Esophagus squamous epithelium (tissue), 5 donors: ENCODE measurements around the gene NR6A1. TPM values are rescaled to one million over a fixed set of nuclear protein-coding genes. Genes with fewer than 3 reads are reported as not detected.

Experiments
- DNase-seq: peaks from one replicate; lab custom pipeline; 2025; lab: John Stamatoyannopoulos, UW
- H3K27ac ChIP-seq, 4 donors: fragments of 200-600 bp; sonication (generic); one replicate each; pipeline ENCODE4 v1.5.1; 2016 to 2019; ENCODE audit warnings: mild to moderate bottlenecking in 1 of 4
- H3K27me3 ChIP-seq, 4 donors: fragments of 200-600 bp; sonication (generic); 1 replicate in 3 of 4; 2 replicates in 1 of 4; pipeline versions ENCODE4 v1.5.1 to v1.6.0; 2017 to 2021; ENCODE audit warnings: antibody characterized with exemption in 1 of 4
- H3K36me3 ChIP-seq, 3 donors: fragments of 200-600 bp; sonication (generic); one replicate each; pipeline ENCODE4 v1.5.1; 2016 to 2019
- H3K4me1 ChIP-seq, 3 donors: fragments of 200-600 bp; sonication (generic); one replicate each; pipeline ENCODE4 v1.5.1; 2017 to 2019
- H3K4me3 ChIP-seq, 4 donors: fragments of 200-600 bp; sonication (generic); 1 replicate in 3 of 4; 2 replicates in 1 of 4; pipeline ENCODE4 v1.5.1; 2016 to 2019; ENCODE audit warnings: mild to moderate bottlenecking in 2 of 4, moderate library complexity in 1 of 4
- H3K9me3 ChIP-seq, 3 donors: fragments of 200-600 bp; sonication (generic); one replicate each; pipeline ENCODE4 v1.5.1; 2016 to 2019
- POLR2A ChIP-seq, 4 donors: fragments of 450-650 bp; IDR thresholded peaks; one replicate each; pipeline ENCODE4 v1.6.1; 2017; ENCODE audit warnings: antibody characterized with exemption in 4 of 4, mild to moderate bottlenecking in 4 of 4, moderate library complexity in 3 of 4
- WGBS, 2 donors: methylation state at CpG; one replicate each; pipeline ENCODE4 v1.1.5; 2018; 5-methylcytosine and 5-hydroxymethylcytosine counted together
- intact Hi-C: fragments of 100-400 bp; cut with DNase I; formaldehyde crosslinking; loops from one replicate; pipeline ENCODE4 v1.15.0; 2022
- total RNA-seq, 4 donors: library from RNA; depleted of rRNA; stranded (reverse); fragments of >200 nt; gene quantifications; one replicate each; pipeline ENCODE4 v1.1.0, GENCODE V29; 2016
- TF ChIP-seq, protein P1 (sequence below), 6 experiments: fragments of 450-650 bp in 4 of 6; fragments of 200-600 bp in 2 of 6; sonication (generic) in 2 of 6; IDR thresholded peaks; one replicate each; pipeline ENCODE4 v1.5.1; 2016 to 2019; ENCODE audit warnings: antibody characterized with exemption in 6 of 6, mild to moderate bottlenecking in 4 of 6, moderate library complexity in 4 of 6
- donor health status: DM: yes; HTN: yes; CAD: no.

NR6A1 gene
- total RNA-seq, 4 donors from 2014 or later = 1.9 to 4.0 (median 2.7) TPM

DNA sequence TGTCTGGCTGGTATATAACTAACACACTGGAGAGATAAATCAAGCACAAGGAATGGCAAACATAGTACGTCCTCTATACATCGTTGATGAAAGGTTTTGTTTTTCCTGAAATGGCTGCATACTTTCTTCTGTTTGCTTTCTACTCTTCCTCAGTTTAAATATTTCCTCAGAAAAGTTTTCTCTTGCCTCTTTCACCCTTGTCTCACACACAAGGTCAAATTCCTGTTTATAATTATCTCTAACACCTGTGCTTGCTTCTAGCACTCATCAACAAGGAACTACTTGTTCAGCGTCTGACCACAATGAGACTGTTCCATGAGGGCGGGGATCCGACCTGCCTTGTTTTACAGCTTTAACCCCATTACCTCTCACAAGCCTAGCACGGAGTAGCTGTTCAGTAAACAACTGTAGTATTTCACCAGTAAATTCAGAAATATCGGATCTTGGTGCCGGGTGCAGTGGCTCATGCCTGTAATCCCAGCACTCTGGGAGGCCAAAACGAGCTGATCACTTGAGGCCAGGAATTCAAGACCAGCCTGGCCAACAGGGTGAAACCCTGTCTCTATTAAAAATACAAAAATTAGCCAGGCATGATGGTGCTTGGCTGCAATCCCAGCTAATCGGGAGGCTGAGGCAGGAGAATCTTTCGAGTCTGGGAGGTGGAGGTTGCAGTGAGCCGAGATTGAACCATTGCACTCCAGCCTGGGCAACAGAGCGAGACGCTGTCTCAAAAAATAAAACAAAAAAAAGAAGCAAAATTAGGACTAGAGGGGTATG is 37.0 kb downstream of the NR6A1 start:
- TF ChIP-seq, protein P1, sequence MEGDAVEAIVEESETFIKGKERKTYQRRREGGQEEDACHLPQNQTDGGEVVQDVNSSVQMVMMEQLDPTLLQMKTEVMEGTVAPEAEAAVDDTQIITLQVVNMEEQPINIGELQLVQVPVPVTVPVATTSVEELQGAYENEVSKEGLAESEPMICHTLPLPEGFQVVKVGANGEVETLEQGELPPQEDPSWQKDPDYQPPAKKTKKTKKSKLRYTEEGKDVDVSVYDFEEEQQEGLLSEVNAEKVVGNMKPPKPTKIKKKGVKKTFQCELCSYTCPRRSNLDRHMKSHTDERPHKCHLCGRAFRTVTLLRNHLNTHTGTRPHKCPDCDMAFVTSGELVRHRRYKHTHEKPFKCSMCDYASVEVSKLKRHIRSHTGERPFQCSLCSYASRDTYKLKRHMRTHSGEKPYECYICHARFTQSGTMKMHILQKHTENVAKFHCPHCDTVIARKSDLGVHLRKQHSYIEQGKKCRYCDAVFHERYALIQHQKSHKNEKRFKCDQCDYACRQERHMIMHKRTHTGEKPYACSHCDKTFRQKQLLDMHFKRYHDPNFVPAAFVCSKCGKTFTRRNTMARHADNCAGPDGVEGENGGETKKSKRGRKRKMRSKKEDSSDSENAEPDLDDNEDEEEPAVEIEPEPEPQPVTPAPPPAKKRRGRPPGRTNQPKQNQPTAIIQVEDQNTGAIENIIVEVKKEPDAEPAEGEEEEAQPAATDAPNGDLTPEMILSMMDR (IDR thresholded peaks at IDR 0.05) = no peak
- no peak for TF ChIP-seq POLR2A (IDR thresholded peaks at IDR 0.05)
- peaks cover 6 to 24% (median 11%) of the 10 kb centered on the region in 3 donors for H3K4me1 ChIP-seq
- intact Hi-C loops = no loop called here
- no peaks in the 10 kb centered on the region for H3K9me3 ChIP-seq
- no peak overlapping the region for H3K4me3 ChIP-seq
- H3K36me3 ChIP-seq = no peaks in the 10 kb centered on the region
- H3K27ac ChIP-seq = peak overlapping the region; percentile 23 to 76 (median 63)
- no peaks in the 10 kb centered on the region for H3K27me3 ChIP-seq
- no peak for DNase-seq
- 76 to 81% methylated on average over 14 of the region's 14 CpGs for WGBS, 2 donors

DNA sequence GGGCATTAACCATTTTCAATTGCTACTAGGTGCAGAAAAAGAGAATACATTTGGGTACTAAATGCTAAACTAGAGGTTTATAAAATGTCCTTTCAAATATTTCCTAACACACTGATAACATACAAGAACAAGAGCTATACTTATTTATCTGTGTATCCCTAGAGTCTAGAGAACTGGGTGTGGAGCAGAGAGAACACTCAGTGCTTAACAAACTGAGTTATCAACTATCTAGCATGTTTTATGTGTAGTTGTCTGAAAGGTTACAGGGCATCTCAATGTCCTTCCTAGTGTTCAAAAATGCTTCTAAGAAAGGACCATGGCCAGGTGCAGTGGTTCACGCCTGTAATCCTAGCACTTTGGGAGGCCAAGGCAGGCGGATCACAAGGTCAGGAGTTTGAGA is 40.3 kb downstream of the NR6A1 start:
- no peaks in the 10 kb centered on the region for H3K36me3 ChIP-seq
- H3K27me3 ChIP-seq = no peaks in the 10 kb centered on the region
- H3K4me1 ChIP-seq = peaks cover 6 to 24% (median 11%) of the 10 kb centered on the region in 3 donors
- H3K9me3 ChIP-seq = no peaks in the 10 kb centered on the region
- intact Hi-C loops = no loop called here
- no peak for TF ChIP-seq POLR2A (IDR thresholded peaks at IDR 0.05)
- TF ChIP-seq, protein P1 (IDR thresholded peaks at IDR 0.05) = no peak
- H3K4me3 ChIP-seq = no peak overlapping the region
- DNase-seq = no peak
- no peak overlapping the region for H3K27ac ChIP-seq
- 93 to 95% methylated on average over 2 of the region's 2 CpGs for WGBS, 2 donors

DNA sequence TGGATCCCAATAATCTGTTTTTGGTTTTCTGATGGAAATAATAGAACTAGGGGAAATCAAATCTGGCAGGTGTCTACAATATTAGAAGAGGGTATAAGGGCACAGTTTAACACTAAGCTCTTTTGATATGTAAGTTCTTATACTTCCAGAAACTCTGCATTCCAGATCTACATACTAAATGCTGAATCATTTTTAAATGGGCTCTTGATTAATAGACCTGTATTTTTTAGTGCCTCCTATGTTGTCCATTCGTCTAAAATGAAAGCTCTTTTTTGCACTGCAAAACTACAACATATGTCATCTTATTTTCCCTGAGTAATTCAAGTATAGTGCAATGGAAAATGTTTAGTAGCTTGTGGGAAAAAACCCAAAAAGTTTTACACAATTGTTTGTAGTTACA is 44.2 kb downstream of the NR6A1 start:
- TF ChIP-seq, protein P1 (IDR thresholded peaks at IDR 0.05) = no peak
- TF ChIP-seq POLR2A (IDR thresholded peaks at IDR 0.05) = no peak
- H3K9me3 ChIP-seq = no peaks in the 10 kb centered on the region
- H3K4me3 ChIP-seq = no peak overlapping the region
- peak overlapping the region in 1 of 4 donors; percentile 33 for H3K27ac ChIP-seq
- no peaks in the 10 kb centered on the region for H3K36me3 ChIP-seq
- intact Hi-C loops = no loop called here
- no peaks in the 10 kb centered on the region for H3K27me3 ChIP-seq
- H3K4me1 ChIP-seq = peaks cover 0 to 11% (median 0%) of the 10 kb centered on the region in 3 donors
- 68 to 69% methylated on average over 1 of the region's 1 CpG for WGBS, 2 donors
- DNase-seq = no peak

DNA sequence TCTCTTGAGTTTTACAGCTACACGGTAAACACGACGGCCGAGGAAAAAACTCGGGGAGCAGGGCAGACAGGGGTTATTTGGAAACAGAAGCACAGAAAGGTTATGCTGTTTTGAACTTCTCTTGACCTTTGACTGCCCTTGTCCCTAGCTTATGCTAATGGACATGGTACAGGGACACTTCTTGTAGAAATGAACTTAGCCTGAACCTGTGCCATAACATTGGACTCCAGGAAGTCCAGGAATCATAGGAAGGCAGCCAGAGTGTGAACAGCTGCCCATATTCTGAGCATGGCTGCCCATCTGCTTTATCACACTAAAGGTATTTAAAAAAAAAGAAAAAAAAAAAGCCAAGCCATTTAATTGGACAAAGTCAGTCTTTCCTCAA is 46.1 kb downstream of the NR6A1 start:
- intact Hi-C loops = no loop called here
- no peaks in the 10 kb centered on the region for H3K27me3 ChIP-seq
- no peaks in the 10 kb centered on the region for H3K9me3 ChIP-seq
- H3K4me1 ChIP-seq = peaks cover 0 to 11% (median 0%) of the 10 kb centered on the region in 3 donors
- no peak overlapping the region for H3K27ac ChIP-seq
- H3K4me3 ChIP-seq = no peak overlapping the region
- TF ChIP-seq, protein P1 (IDR thresholded peaks at IDR 0.05) = no peak
- no peak for TF ChIP-seq POLR2A (IDR thresholded peaks at IDR 0.05)
- no peak for DNase-seq
- WGBS, 2 donors = 70% methylated on average over 5 of the region's 5 CpGs
- H3K36me3 ChIP-seq = no peaks in the 10 kb centered on the region

DNA sequence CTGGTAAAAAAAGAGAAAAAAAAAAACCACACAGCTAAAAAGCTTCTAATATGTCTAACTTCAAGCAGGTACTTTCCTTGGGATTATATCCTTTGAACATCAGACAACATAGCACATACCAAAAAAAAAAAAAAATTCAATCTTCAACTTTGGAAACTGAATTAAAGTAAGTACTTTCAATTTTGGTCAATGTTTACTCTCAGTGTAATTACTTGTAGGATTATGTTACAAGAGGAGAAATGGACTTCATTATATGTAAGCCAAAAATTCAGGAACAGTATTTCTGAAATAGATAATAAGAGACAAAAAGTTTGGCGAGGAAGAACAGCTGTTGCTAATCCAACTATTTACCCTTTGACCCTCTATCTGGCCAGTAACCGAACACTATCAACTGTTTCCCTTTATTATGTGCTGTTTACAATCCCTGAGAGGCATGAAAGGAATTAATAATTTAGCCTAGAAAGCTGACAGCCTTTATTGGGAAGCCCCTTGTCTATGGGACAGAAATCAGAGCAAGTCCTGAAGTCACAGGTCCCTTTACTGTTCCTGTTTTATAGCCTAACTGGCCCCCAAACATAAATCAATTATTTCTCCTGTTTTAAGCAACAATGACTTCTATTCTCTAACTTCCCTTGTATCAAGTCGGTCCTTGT is 46.6 kb downstream of the NR6A1 start:
- H3K27ac ChIP-seq = no peak overlapping the region

More for the DNA sequence above, 46.6 kb downstream of the NR6A1 start:
- no peaks in the 10 kb centered on the region for H3K36me3 ChIP-seq
- H3K9me3 ChIP-seq = no peaks in the 10 kb centered on the region
- TF ChIP-seq, protein P1 (IDR thresholded peaks at IDR 0.05) = no peak
- no peak for TF ChIP-seq POLR2A (IDR thresholded peaks at IDR 0.05)
- H3K4me3 ChIP-seq = no peak overlapping the region
- peaks cover 0 to 11% (median 0%) of the 10 kb centered on the region in 3 donors for H3K4me1 ChIP-seq
- DNase-seq = no peak
- 60 to 64% methylated on average over 3 of the region's 3 CpGs for WGBS, 2 donors
- intact Hi-C loops = no loop called here
- no peaks in the 10 kb centered on the region for H3K27me3 ChIP-seq
